NCI-H82 (cell line): Measurements from ENCODE around the gene TMEM232.
"Not testable (repeated sequence)": the region's sequence is repeated elsewhere in the genome, so short reads cannot be mapped to it uniquely, and the experiment has no call there.

ENCODE experiments used
- DNase-seq: peaks from one replicate; lab custom pipeline; 2025; lab: John Stamatoyannopoulos, UW

TMEM232 gene

DNA sequence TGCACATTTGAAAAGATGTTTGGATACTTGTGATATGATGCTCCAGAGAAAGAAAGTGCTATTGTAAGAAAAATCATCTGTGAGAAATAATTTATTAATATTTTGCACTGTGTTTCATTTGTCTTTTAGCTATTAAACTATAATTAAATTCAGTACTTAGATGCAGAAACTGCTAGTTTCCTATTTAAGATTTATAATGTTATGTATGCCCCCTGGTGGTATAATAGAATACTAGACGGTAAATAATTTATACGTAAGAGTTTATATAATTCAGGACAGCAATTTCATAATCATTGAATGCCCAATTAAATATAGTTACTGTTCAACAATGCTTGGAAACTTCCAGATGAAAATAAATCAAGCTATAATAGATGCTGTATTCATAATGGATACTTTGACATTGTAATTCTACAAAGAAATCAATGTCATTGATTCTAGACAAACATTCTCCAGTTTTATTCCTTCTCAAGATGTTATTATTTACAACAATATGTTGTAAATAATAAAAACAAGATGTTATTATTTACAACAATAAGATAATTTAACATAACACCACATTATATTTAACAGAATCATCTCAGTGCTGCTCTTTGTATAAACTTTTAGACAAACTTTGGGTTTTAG lies 101.0 kb downstream of the TMEM232 start:
- peak; percentile 60 for DNase-seq

DNA sequence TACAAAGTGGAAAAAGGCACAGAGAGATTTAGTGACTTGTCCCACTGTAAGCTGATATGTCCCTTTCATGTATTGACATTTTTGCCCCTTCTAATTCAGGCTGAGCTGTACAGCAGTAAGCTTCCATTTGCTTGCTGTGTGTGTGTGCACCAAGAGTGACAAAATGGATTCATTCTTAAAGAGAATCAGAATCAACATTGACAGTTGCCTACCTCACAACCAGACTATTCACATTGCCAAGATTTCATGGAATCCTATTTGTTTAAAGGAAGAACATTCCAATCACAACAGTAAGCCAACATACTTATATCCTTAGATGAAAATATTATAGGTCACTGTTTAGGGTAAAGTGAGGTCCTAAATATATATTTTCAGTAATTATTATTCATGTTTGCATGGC lies 102.6 kb downstream of the TMEM232 start:
- peak; percentile 40 for DNase-seq

DNA sequence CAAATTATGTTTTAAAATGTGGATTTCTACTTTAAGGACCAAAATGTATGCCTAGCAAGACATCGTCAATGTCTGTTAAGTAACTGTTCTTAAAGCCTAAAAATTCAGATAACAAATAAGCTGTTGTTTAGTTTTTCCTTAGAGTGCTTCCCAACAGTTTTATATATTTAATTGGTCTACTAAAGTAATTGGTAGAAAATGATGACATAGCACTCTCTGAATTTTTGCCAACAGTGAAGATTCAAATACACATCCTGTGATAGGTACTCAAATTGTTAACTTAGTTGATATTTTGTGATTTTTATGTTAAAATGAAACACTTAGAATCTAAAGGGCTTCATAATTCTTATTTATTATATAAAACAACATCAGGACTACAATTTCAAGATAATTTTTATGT lies 107.5 kb downstream of the TMEM232 start:
- DNase-seq: no peak

DNA sequence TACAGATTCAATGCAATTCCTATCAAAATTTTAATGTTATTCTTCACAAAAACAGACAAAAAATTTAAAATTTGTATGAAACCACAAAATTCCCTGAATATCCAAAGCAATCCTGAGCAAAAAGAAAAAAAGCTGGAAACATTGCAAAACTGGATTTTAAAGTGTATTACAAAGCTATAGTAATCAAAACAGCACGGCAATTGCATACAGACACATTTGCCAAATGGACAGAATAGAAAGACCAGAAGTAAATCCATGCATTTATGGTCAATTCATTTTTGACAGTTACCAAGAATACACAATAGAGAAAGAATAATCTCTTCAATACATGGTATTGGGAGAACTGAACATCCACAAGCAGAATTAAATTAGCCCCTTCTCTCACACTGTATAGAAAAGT lies 110.5 kb downstream of the TMEM232 start:
- DNase-seq: no peak

DNA sequence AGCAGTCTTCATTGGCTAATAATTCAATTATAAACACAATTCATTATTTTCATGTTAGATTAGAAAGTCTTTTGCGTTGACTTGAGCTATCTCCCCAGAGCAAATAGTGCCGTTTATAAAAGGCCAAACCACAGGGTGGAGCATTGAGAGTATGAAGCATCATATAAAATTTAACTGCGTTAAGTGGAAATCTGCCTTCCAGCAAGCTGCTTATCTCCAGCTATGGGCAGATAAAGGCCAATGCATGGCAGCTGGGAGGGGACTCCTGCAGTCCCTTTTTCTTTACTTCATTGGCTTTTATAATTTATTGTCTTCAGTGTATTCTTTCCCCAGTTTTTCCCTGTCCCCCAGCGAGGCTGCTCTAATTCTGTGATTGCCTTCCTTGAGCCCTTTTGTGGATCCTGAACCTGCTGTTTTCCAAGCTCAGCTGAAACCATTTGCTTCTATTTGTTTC lies 113.7 kb downstream of the TMEM232 start:
- DNase-seq: peak; percentile 2

DNA sequence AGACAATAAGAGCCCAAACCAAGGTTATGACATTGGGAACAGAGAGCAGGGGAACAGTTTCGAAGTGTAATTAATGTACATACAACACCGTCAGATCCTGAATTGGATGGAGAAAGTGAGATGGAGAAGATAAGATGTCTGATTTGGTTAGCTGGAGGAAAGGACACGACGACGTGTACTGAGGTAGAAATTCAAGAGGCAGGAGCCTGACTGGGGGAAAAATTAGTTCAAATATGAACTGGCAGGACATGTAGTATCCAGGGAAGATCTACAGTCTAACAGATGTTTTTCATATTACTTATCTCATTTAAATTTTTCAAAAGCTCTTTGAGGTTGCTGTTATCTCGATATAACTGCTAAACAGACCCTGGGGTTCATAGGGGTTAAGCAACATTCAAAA lies 114.7 kb downstream of the TMEM232 start:
- DNase-seq: no peak

DNA sequence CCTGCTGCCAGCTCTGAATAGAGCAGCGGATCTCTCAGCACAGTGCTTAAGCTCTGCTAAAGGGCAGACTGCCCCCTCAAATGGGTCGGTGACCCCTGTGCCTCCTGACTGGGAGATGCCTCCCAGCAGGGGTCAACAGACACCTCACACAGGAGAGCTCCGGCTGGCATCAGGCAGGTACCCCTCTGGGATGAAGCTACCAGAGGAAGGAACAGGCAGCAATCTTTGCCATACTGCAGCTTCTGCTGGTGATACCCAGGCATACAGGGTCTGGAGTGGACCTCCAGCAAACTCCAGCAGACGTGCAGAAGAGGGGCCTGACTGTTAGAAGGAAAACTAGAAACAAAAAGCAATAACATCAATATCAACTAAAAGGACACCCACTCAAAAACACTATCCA lies 131.6 kb downstream of the TMEM232 start:
- no peak for DNase-seq

DNA sequence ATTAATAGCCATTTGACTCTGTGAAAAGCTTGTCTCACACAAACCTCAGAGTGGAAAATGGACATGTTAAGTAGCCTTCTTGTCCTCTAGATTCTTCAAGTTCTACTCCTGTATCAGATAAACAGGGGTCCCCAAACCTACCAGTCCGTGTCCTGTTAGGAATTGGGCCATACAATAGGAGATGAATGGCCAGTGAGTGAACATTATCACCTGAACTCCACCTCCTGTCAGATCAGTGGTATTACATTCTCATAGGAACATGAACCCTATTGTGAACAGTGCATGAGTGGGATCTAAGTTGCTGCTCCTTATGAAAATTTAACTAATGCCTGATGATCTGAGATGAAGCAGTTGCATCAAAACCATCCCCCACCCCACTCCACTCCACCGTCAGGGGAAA lies 136.3 kb downstream of the TMEM232 start:
- peak; percentile 61 for DNase-seq

DNA sequence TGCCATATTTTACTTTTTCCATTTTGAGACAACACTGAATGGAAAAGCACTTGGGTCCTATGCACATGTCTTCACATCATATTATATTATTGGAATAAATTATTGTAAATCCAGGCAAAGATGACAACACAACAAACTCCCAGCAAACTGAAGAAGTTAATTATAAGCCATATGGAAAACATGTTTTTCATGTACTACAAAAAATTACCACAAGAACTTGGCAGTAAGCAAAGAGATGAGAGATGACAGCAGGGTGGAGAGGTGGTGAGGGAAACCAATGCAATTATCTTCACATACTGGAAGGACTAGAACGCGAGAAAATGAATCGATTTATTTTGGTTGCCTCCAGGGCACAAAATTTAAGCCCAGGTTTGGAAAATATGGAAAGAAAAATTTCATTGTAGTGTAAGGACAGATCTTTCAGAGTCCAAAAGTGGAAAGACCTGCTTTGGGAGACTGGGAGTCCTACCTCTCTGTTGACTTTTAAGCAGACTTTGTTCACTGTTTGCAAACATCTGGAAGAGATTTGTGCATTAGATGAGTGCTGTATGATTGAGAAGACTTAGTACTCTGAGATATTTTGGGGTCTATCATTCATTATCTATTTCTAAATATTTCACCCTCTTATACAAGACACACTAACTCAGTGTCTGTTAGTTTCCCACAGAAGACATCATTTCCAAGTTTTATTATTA lies 138.0 kb downstream of the TMEM232 start:
- DNase-seq: no peak

DNA sequence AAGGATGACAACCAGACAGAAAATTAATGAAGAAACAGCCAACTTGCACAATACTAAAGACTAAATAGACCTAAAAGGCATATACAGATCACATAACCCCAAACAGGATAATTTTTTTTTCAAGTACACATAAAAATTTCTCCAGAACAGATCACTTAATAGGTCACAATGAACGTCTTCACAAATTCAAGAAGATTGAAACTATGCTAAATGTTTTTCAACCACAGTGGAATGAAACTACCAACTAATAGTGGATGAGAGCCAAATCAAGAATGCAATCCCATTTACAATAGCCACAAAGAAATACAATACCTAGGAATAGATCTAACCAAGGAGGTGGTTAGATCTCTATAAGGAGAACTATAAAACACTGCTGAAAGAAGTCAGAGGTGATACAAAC lies 145.8 kb downstream of the TMEM232 start:
- DNase-seq: no peak

DNA sequence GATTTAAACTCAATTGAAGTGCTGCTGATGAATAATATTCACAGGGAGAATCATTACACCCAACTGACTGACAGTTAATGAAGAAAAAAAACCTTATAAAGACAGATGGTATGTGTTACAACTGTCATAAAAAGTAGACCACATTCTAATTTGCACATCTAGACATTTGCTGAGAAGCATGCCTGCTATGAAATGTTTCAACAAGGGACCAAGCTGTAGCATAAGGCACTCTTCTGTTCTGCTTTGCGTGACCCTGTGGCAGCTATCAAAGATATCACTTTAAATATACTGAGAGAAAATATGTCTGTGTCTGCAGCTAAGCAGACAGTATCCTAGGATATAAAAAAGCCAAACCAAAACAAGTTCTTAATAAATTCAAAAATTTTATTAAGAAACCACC lies 153.7 kb downstream of the TMEM232 start:
- DNase-seq: no peak

DNA sequence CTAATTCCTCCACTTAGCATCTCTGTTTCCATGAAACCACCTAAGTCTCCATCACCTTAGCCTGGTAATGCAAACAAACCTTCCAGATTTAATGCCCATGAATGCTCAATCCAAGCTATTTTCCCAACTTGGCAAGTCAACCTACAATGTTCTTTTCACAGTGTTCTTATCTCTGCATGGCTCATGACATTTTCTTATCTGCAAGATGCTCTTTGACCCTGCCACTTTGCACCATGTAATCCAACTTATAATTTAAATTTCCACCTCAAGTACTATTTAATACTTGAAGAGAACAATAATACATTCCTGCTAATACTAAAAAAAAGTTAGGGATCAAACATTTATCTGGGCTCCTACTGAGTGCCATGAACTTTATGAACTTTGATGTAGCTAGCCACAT lies 164.3 kb downstream of the TMEM232 start:
- no peak for DNase-seq

DNA sequence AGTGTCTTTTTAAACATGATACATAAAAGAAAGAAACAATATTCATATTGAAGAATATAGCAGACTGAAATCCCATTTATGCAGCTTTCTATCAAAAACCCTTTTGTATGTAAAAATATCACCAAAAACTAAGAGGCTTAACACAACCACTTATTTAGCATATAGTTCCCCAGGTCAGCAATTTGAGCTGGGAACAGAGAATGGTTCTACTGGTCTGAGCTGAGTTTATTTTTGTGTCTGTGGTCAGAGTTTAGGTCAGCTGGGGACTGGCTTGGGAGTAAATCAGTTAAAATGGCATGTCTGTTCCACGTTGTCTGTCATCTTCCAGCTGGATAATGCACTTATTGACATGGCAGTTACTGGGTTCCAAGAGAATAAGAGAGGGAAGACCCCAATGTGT lies 165.0 kb downstream of the TMEM232 start:
- no peak for DNase-seq

DNA sequence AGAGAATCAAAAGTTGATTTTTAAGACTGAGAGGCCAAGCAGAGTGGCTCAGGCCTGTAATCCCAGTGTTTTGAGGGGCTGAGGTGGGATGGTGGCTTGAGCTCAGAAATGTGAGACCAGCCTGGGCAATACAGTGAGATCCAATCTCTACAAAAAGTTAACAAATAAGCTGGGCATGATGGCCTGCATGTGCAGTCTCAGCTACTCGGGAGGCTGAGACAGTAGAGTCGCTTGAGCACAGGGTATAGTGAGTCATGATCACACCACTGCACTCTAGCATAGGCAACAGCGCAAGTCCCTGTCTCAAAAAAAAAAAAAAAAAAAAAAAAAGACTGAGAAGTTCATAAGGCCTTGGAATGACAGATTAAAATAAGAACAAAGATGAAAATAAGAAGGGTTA lies 177.2 kb downstream of the TMEM232 start:
- no peak for DNase-seq

DNA sequence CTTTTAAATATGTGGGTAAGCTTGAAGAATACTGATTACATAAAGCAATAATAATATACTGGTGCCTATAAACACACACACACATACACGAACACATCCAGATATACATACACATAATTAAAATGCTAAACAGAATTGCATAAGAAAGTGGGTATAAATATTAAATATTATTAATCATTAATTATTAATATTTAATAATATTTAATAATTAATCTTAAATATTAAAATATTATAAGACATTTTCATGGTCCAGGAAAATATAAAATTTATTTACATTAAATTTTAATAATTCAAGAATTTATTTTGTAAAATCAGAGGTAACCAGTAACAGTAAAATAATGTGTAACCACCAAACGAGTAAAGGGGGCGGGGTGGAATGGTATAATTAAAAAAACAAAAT lies 178.3 kb downstream of the TMEM232 start:
- no peak for DNase-seq

DNA sequence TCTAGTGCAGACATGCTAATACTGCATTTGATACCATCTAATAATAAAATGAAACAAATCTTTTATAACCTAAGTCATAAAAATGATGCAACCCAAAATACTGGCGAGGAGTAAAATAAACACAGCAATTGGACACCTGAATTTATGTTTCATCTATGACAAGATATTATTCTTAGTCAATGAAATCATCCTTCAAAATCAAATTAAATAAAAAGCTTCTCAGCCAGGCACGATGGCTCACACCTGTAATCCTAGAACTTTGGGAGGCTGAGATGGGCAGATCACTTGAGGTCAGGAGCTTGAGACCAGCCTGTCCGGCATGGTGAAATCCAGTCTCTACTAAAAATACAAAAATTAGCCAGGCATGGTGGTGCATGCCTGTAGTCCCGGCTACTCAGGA lies 179.0 kb downstream of the TMEM232 start:
- no peak for DNase-seq

DNA sequence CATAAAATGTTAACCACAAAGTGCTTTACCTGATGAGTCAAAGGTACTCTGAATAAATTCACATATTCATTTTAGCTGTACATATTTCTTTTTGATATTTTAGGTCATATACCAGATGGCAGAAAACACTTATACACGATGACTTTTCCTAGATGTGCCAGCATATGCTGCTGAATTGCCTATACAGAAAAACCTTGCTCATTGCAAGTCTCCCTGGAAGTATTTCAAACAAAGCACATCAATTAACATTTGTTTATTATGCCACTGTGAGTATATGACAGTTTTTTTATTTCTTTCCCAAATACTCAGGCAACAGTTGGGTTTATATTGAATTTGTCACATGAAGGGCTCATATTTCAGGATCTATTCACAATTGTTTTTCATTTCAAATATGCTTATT lies 180.8 kb downstream of the TMEM232 start:
- no peak for DNase-seq

DNA sequence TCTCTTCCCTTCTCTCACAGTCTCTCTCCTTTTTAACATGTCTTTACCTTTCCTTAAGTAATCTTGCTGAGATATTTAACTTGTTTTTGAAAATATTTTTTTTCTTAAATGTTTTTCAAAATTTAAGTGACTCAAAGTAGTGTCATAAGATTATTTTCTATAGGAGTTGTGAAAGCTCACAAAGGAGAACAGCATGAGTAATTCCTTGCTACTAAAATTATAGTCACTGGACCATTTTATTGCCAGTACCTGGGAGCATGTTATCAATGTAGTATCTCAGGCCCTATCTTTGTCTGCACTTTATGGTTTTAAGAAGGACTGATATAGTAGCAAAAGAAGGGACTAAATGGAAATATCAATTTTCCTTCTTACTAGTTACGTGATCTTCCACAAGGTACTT lies 181.9 kb downstream of the TMEM232 start:
- DNase-seq: no peak

DNA sequence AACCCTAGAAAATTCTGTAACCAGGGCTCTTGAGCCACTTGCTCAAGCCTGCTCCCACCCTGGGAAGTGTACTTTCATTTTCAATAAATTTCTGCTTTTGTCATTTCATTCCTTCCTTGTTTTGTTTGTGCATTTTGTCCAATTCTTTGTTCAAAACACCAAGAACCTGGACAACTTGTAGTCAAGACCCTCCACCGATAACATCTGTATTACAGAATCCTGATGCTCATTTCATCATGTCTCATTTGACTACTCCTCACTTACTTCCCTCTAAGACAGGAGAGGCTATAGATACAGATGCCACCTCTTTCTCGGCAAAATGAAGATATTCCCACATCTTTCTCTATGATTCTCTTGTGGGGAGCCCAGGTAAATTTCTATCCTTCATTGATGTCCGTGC lies 183.5 kb downstream of the TMEM232 start:
- DNase-seq: no peak

DNA sequence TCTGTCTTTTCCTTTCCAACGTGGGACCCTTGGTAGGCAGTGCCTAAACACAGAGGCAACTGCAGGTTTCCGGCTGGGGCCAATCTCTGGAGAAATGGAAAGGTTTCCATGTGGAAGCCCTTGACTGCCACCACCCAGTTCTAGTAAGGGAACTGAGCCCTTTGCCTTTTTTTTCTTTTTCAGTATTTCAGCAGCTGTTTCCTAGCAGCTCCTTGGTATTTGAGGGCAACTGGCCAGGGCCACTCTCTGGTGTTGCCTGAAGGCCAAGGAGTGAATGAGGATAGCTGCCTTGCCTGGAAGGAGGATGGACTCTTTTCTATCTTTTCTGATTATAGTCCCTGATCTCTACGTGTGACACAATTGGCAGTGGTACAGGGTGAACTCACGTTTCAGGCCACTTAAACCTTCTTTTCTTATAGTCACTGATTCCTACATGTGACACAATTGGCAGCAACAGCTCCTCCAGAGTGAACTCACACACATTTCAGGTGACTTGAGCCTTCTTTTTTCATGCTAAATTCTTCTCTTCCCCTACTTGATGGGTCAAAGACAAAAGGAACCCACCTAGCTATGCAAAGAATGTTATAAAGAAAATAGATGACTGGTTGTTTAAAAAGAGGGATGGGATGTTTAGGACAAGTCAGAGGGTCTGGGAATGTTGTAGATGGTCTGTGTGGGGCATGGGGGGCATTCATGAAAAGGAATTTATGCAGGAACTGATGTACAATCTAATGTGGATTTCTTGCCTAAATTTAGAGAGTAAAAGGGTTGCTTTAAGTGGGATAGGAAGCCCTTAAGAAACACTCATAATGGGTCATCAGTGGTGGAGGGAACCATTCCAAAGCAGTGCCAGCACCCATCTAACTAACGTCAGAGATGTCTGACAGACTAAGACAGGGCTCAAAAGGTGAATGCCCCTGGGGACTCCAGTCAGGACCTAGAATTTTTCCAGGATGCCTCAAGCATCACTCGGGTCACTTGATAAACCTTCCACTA lies 190.1 kb downstream of the TMEM232 start:
- DNase-seq: no peak

DNA sequence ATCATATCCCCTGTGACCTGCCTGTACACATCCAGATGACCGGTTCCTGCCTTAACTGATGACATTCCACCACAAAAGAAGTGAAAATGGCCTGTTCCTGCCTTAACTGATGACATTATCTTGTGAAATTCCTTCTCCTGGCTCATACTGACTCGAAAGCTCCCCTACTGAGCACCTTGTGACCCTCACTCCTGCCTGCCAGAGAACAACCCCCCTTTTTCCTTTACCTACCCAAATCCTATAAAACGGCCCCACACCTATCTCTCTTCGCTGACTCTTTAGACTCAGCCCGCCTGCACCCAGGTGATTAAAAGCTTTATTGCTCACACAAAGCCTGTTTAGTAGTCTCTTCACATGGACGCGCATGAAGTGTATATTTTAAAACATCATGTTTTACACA lies 191.3 kb downstream of the TMEM232 start:
- not testable (repeated sequence) for DNase-seq

DNA sequence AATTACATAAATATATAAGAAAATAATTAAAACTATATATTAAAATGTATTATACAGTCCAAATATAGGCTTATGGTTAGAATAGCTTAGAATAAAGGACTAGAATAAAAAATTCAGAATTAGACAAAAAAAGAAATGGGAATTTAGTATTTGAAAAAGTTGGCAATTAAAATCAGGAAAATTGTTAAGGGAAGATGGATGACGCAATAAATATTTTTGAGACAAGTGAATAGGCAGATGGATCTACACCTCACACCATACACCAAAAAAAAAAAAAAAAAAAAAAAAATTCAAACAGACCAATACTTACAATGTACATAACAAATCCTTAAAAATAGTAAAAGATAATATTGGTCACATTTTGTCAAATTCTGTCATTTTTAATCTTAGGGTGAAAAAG lies 200.7 kb downstream of the TMEM232 start:
- DNase-seq: no peak

DNA sequence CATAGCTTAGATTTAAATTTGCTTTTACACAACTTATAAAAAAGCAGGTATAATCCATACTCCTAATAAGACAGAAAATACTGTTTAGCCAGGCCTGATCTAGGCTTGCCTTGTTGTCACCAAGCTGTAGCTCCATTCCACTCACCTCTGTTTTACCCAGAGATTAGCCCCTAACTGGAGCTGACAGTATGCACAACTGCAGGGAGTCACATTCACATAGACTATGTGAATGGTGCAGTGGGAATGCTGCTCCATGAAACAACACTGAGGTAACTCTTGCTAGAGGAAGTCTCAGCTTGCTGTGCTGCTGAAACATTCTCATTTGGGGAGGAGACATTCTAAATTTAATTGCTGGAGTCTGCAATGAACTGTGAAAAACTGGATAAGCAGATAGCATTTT lies 209.1 kb downstream of the TMEM232 start:
- DNase-seq: peak; percentile 10
